Neural progenitor cell (in vitro differentiated cells): Measurements from ENCODE around the gene CNNM2.

Experiments
- CTCF ChIP-seq: fragments of 200-600 bp; sonication (generic); IDR thresholded peaks from 2 replicates; pipeline ENCODE4 v1.5.1; 2017; ENCODE audit warnings: antibody characterized with exemption, mild to moderate bottlenecking
- EZH2 ChIP-seq: fragments of 200-600 bp; sonication (generic); IDR thresholded peaks from 2 replicates; pipeline ENCODE4 v1.6.1; 2017; ENCODE audit warnings: antibody characterized with exemption, mild to moderate bottlenecking, moderate library complexity
- EZH2phosphoT487 ChIP-seq: fragments of 200-600 bp; sonication (generic); IDR thresholded peaks from 2 replicates; pipeline ENCODE4 v1.6.1; 2017; ENCODE audit warnings: antibody characterized with exemption

- TF ChIP-seq CTCF (no peak), EZH2 (no peak), EZH2phosphoT487 (no peak)
Measured at GRCh38 chr10:102923601-102924000, 5.5 kb downstream of the CNNM2 start.
